HEK293T (cell line): ENCODE results near the gene KRR1.
"Not testable (repeated sequence)": the region's sequence is repeated elsewhere in the genome, so short reads cannot be mapped to it uniquely, and the experiment has no call there.

Experiments
- CTCF ChIA-PET: fragments of 350-600 bp; formaldehyde crosslinking; extraction: SDS; loops from one replicate; lab custom pipeline; 2021; ENCODE audit warnings: antibody characterized with exemption, inconsistent platforms; lab: Yijun Ruan, JAX
- POLR2A ChIA-PET: fragments of 350-600 bp; formaldehyde crosslinking; extraction: SDS; loops from one replicate; lab custom pipeline; 2020; ENCODE audit warnings: antibody characterized with exemption, inconsistent platforms; lab: Yijun Ruan, JAX
- DNase-seq: peaks from one replicate; pipeline ENCODE4 v3.0.0; 2012; ENCODE audit warnings: mixed read lengths; ENCODE audit errors: extremely low spot score
- ARNT ChIP-seq: fragments of 450-650 bp; IDR thresholded peaks from 2 replicates; pipeline ENCODE4 v1.6.1; 2017; ENCODE audit warnings: mild to moderate bottlenecking
- CTBP1 ChIP-seq: fragments of 450-650 bp; IDR thresholded peaks from 2 replicates; pipeline ENCODE4 v1.6.1; 2016; ENCODE audit warnings: borderline replicate concordance
- ELF4 ChIP-seq: fragments of 450-650 bp; IDR thresholded peaks from 2 replicates; pipeline ENCODE4 v1.6.1; 2017; ENCODE audit warnings: antibody characterized with exemption
- FOXA1 ChIP-seq: fragments of 450-650 bp; IDR thresholded peaks from 2 replicates; pipeline ENCODE4 v1.6.1; 2016; ENCODE audit warnings: mild to moderate bottlenecking
- FOXK2 ChIP-seq: fragments of 450-650 bp; IDR thresholded peaks from 2 replicates; pipeline ENCODE4 v1.6.1; 2016; ENCODE audit warnings: mild to moderate bottlenecking
- FOXM1 ChIP-seq: fragments of 450-650 bp; IDR thresholded peaks from 2 replicates; pipeline ENCODE4 v1.6.1; 2017; ENCODE audit warnings: mild to moderate bottlenecking, borderline replicate concordance
- L3MBTL2 ChIP-seq: fragments of 450-650 bp; conservative IDR thresholded peaks from 2 replicates; pipeline ENCODE4 v1.6.1; 2016; ENCODE audit warnings: mild to moderate bottlenecking
- LEF1 ChIP-seq: fragments of 450-650 bp; IDR thresholded peaks from 2 replicates; pipeline ENCODE4 v1.6.1; 2017; ENCODE audit warnings: mild to moderate bottlenecking, borderline replicate concordance
- NFRKB ChIP-seq: fragments of 450-650 bp; IDR thresholded peaks from 2 replicates; pipeline ENCODE4 v1.6.1; 2016; ENCODE audit warnings: mild to moderate bottlenecking, moderate library complexity
- PKNOX1 ChIP-seq: fragments of 450-650 bp; IDR thresholded peaks from 2 replicates; pipeline ENCODE4 v1.6.1; 2016
- SUZ12 ChIP-seq: fragments of 450-650 bp; IDR thresholded peaks from 2 replicates; pipeline ENCODE4 v1.6.1; 2016; ENCODE audit warnings: mild to moderate bottlenecking
- TARDBP ChIP-seq: fragments of 450-650 bp; IDR thresholded peaks from 2 replicates; pipeline ENCODE4 v1.6.1; 2016
- ZNF384 ChIP-seq: fragments of 450-650 bp; IDR thresholded peaks from 2 replicates; pipeline ENCODE4 v1.6.1; 2016

KRR1 gene

GRCh38 chr12:75444429-75445136 lies 66.8 kb downstream of the KRR1 start:
- POLR2A ChIA-PET: interaction anchor here (0.6 kb wide), 1 partner anchor 888 kb away, joined by 4 read pairs; no protein-coding TSS in a partner anchor
- DNase-seq: no peak
- CTCF ChIA-PET: interaction anchor here (0.6 kb wide), 1 partner anchor 20 kb away, joined by 5 read pairs; no protein-coding TSS in a partner anchor
- TF ChIP-seq ZNF384 (no peak), FOXA1 (no peak), FOXK2 (no peak), NFRKB (no peak), PKNOX1 (no peak), TARDBP (no peak), CTBP1 (no peak), LEF1 (no peak), L3MBTL2 (no peak), ARNT (no peak), ELF4 (no peak), SUZ12 (no peak)

- ChIA-PET CTCF (no interaction called here), POLR2A (no interaction called here)
- no peak for TF ChIP-seq SUZ12
- TF ChIP-seq LEF1: no peak
- no peak for TF ChIP-seq FOXM1
- no peak for TF ChIP-seq L3MBTL2
- TF ChIP-seq TARDBP: no peak
- no peak for TF ChIP-seq ELF4
- TF ChIP-seq NFRKB: no peak
Observed at GRCh38 chr12:75443709-75444108, 67.7 kb downstream of the KRR1 start.

GRCh38 chr12:75442454-75442853 lies 69.0 kb downstream of the KRR1 start:
- DNase-seq, CTCF ChIA-PET, POLR2A ChIA-PET: not testable (repeated sequence)

More at GRCh38 chr12:75443709-75444108, 67.7 kb downstream of the KRR1 start:
- no peak for DNase-seq

GRCh38 chr12:75441687-75442449 lies 69.5 kb downstream of the KRR1 start:
- CTCF ChIA-PET, DNase-seq, POLR2A ChIA-PET: not testable (repeated sequence)
